Neural cell (in vitro differentiated cells): ENCODE measurements around the gene PDE1C. TPM values are rescaled to one million over a fixed set of nuclear protein-coding genes. Genes with fewer than 3 reads are reported as not detected.

Experiments used
- H2AFZ ChIP-seq: fragments of 200-600, 300-800 bp; sonication (generic), shearing (Covaris generic); 2 replicates; pipeline ENCODE4 v1.6.0; 2014; ENCODE audit warnings: low read depth, mild to moderate bottlenecking, antibody characterized with exemption, low read length, moderate library complexity
- H3F3A ChIP-seq: fragments of 200-600 bp; shearing (Covaris generic); 2 replicates; pipeline ENCODE4 v1.6.1; 2016; ENCODE audit warnings: mild to moderate bottlenecking, moderate library complexity, mixed read lengths, antibody characterized with exemption, low read length; ENCODE audit not compliant: insufficient read depth, poor library complexity, severe bottlenecking
- H3K27ac ChIP-seq: fragments of 200-600, 300-800 bp; sonication (generic), shearing (Covaris generic); 2 replicates; pipeline ENCODE4 v1.5.1; 2014; ENCODE audit warnings: mild to moderate bottlenecking, low read length, moderate library complexity
- H3K27me3 ChIP-seq: fragments of 300-800, 200-600 bp; sonication (generic), shearing (Covaris generic); 2 replicates; pipeline ENCODE4 v1.6.0; 2014; ENCODE audit warnings: mild to moderate bottlenecking, low read depth, low read length, moderate library complexity; ENCODE audit not compliant: insufficient read depth
- H3K36me3 ChIP-seq: fragments of 300-800, 200-600 bp; sonication (generic), shearing (Covaris generic); 2 replicates; pipeline ENCODE4 v1.5.1; 2014; ENCODE audit warnings: mild to moderate bottlenecking, antibody characterized with exemption, low read length, moderate library complexity; ENCODE audit not compliant: insufficient read depth
- H3K4me2 ChIP-seq: fragments of 300-800, 200-600 bp; sonication (generic), shearing (Covaris generic); 2 replicates; pipeline ENCODE4 v1.6.0; 2014; ENCODE audit warnings: mild to moderate bottlenecking, low read length
- H3K4me3 ChIP-seq: fragments of 300-800, 200-600 bp; sonication (generic), shearing (Covaris generic); 2 replicates; pipeline ENCODE4 v1.5.1; 2014; ENCODE audit warnings: mild to moderate bottlenecking, low read length, moderate library complexity
- H3K79me2 ChIP-seq: fragments of 200-600 bp; shearing (Covaris generic); replicated peaks from 2 replicates; pipeline ENCODE4 v1.6.0; 2014; ENCODE audit warnings: mild to moderate bottlenecking, low read length, moderate library complexity; ENCODE audit not compliant: insufficient read depth
- H3K9ac ChIP-seq: fragments of 300-800, 200-600 bp; sonication (generic), shearing (Covaris generic); 2 replicates; pipeline ENCODE4 v1.6.1; 2016; ENCODE audit warnings: mild to moderate bottlenecking, low read length, mixed read lengths
- H3K9me2 ChIP-seq: fragments of 200-600 bp; shearing (Covaris generic); 2 replicates; pipeline ENCODE4 v1.6.1; 2016; ENCODE audit warnings: mild to moderate bottlenecking, low read length, mixed read lengths; ENCODE audit not compliant: insufficient read depth
- H3K9me3 ChIP-seq: fragments of 200-600, 300-800 bp; sonication (generic), shearing (Covaris generic); 2 replicates; pipeline ENCODE4 v1.6.1; 2016; ENCODE audit warnings: mild to moderate bottlenecking, mixed run types, low read length, moderate library complexity, mixed read lengths
- H4K20me1 ChIP-seq: fragments of 200-600 bp; shearing (Covaris generic); 2 replicates; pipeline ENCODE4 v1.6.1; 2016; ENCODE audit warnings: mild to moderate bottlenecking, mixed run types; ENCODE audit not compliant: insufficient read depth
- CTCF ChIP-seq: fragments of 450-650 bp; IDR thresholded peaks from 2 replicates; pipeline ENCODE4 v1.5.1; 2014; ENCODE audit warnings: antibody characterized with exemption, mild to moderate bottlenecking, moderate library complexity; ENCODE audit not compliant: poor library complexity, severe bottlenecking
- EP300 ChIP-seq: fragments of 450-650 bp; conservative IDR thresholded peaks from 2 replicates; pipeline ENCODE4 v1.6.1; 2014; ENCODE audit warnings: antibody characterized with exemption, mild to moderate bottlenecking, moderate library complexity; ENCODE audit not compliant: poor library complexity, severe bottlenecking
- EZH2 ChIP-seq: fragments of 200-600, 300-800 bp; shearing (Covaris generic), sonication (generic); IDR thresholded peaks from 2 replicates; pipeline ENCODE4 v1.6.1; 2014; ENCODE audit warnings: antibody characterized with exemption, low read length, borderline replicate concordance, mild to moderate bottlenecking; ENCODE audit not compliant: insufficient read depth, poor library complexity, severe bottlenecking
- MXI1 ChIP-seq: fragments of 450-650 bp; conservative IDR thresholded peaks from 2 replicates; pipeline ENCODE4 v1.6.1; 2014; ENCODE audit warnings: antibody characterized with exemption, mild to moderate bottlenecking; ENCODE audit not compliant: poor library complexity, severe bottlenecking
- POLR2AphosphoS5 ChIP-seq: IDR thresholded peaks from 2 replicates; pipeline ENCODE4 v1.6.1; 2012
- RAD21 ChIP-seq: fragments of 450-650 bp; conservative IDR thresholded peaks from 2 replicates; pipeline ENCODE4 v1.6.1; 2014; ENCODE audit warnings: antibody characterized with exemption, mild to moderate bottlenecking, moderate library complexity
- SMC3 ChIP-seq: fragments of 450-650 bp; conservative IDR thresholded peaks from 2 replicates; pipeline ENCODE4 v1.6.1; 2014; ENCODE audit warnings: antibody characterized with exemption, mild to moderate bottlenecking, moderate library complexity; ENCODE audit not compliant: poor library complexity
- TAF1 ChIP-seq: IDR thresholded peaks from 2 replicates; pipeline ENCODE4 v1.6.1; 2012; ENCODE audit warnings: low read depth
- polyA plus RNA-seq: library from polyadenylated mRNA; depleted of rRNA; stranded (reverse); fragments of >200 nt; gene quantifications from 2 replicates; pipeline ENCODE4 v1.2.3, GENCODE V29; 2014

Gene PDE1C
- polyA plus RNA-seq, 1 donor from 2014 or later, result 6.6 TPM

- Histone ChIP-seq H3K4me2 (no peak overlapping the region), H2AFZ (no peak overlapping the region), H4K20me1 (no peaks in the 10 kb centered on the region), H3F3A (no peaks in the 10 kb centered on the region), H3K27ac (no peak overlapping the region), H3K9ac (no peak overlapping the region), H3K4me3 (no peak overlapping the region), H3K27me3 (no peaks in the 10 kb centered on the region), H3K79me2 (no peaks in the 10 kb centered on the region), H3K36me3 (no peaks in the 10 kb centered on the region), H3K9me3 (no peaks in the 10 kb centered on the region), H3K9me2 (no peaks in the 10 kb centered on the region)
- no peak for TF ChIP-seq RAD21
- TF ChIP-seq EP300, result no peak
- TF ChIP-seq POLR2AphosphoS5, result no peak
- TF ChIP-seq MXI1, result no peak
- TF ChIP-seq TAF1, result no peak
- no peak for TF ChIP-seq SMC3
- TF ChIP-seq EZH2, result no peak
These were observed 328.4 kb downstream of the PDE1C start for GRCh38 chr7:31741852-31742251.

GRCh38 chr7:31735991-31736982, 333.9 kb downstream of the PDE1C start:
- Histone ChIP-seq H4K20me1 (no peaks in the 10 kb centered on the region), H3K9me2 (no peaks in the 10 kb centered on the region), H3K27ac (no peak overlapping the region), H2AFZ (no peak overlapping the region), H3K4me2 (no peak overlapping the region), H3F3A (no peaks in the 10 kb centered on the region), H3K9me3 (no peaks in the 10 kb centered on the region), H3K9ac (no peak overlapping the region), H3K36me3 (no peaks in the 10 kb centered on the region), H3K4me3 (no peak overlapping the region), H3K27me3 (no peaks in the 10 kb centered on the region), H3K79me2 (no peaks in the 10 kb centered on the region)
- TF ChIP-seq RAD21 (peak; percentile 98), TAF1 (no peak), POLR2AphosphoS5 (no peak), CTCF (peak; percentile 96), MXI1 (no peak), EP300 (no peak), SMC3 (peak; percentile 98)

- Histone ChIP-seq H3K9me3 (no peaks in the 10 kb centered on the region), H3K36me3 (no peaks in the 10 kb centered on the region), H3F3A (no peaks in the 10 kb centered on the region), H4K20me1 (no peaks in the 10 kb centered on the region), H3K9me2 (no peaks in the 10 kb centered on the region), H3K79me2 (no peaks in the 10 kb centered on the region), H3K27me3 (no peaks in the 10 kb centered on the region), H3K4me3 (no peak overlapping the region), H3K4me2 (no peak overlapping the region), H2AFZ (no peak overlapping the region), H3K9ac (no peak overlapping the region), H3K27ac (no peak overlapping the region)
- TF ChIP-seq TAF1 (no peak), RAD21 (no peak), MXI1 (no peak)
These were observed 335.8 kb downstream of the PDE1C start for GRCh38 chr7:31734456-31734855.
